ENCODE results near the gene DESI1. TPM values are rescaled to one million over a fixed set of nuclear protein-coding genes. Genes with fewer than 3 reads are reported as not detected.
A peak's percentile ranks its signal among the peaks of the same experiment; 100 is the strongest.

DESI1 gene
- total RNA-seq, 6 experiments from 2014 or later: 34.8 to 49.5 (median 40.9) TPM

DNA sequence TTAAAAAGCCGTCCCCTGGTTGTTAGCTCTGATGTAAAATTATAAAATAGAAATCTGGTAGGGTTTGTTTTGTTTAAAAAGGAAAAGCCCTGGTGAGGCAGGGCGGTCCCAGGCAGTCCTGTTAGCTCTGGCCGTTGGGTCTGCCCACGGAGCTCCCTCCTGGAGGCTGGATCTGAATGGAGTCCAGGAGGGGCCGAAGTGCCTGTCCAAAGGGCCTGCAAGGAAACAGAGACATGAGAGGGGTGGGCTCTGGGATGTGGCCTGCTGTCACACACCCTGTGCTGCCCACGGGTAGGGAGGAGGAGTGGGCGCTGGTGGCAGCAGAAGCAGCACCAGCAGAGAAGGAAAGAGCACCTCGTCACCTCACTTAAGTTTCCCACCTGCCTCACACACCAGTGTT is 19.9 kb downstream of the DESI1 start:
- ATAC-seq (no peak), DNase-seq (no peak)
- Histone ChIP-seq H3K4me1 (no peaks in the 10 kb centered on the region), H3K9me3 (no peaks in the 10 kb centered on the region), H3K4me3 (no peak overlapping the region), H3K36me3 (peaks cover 0 to 55% (median 29%) of the 10 kb centered on the region in 4 donors), H3K27ac (no peak overlapping the region), H3K27me3 (no peaks in the 10 kb centered on the region)
- intact Hi-C loops (cut with DNase I): no loop called here
- WGBS (ENCODE audit: insufficient coverage, low coverage, low lambda C conversion rate, missing lambda C conversion rate): 92% methylated on average over 7 of the region's 8 CpGs
- TF ChIP-seq, protein P1, sequence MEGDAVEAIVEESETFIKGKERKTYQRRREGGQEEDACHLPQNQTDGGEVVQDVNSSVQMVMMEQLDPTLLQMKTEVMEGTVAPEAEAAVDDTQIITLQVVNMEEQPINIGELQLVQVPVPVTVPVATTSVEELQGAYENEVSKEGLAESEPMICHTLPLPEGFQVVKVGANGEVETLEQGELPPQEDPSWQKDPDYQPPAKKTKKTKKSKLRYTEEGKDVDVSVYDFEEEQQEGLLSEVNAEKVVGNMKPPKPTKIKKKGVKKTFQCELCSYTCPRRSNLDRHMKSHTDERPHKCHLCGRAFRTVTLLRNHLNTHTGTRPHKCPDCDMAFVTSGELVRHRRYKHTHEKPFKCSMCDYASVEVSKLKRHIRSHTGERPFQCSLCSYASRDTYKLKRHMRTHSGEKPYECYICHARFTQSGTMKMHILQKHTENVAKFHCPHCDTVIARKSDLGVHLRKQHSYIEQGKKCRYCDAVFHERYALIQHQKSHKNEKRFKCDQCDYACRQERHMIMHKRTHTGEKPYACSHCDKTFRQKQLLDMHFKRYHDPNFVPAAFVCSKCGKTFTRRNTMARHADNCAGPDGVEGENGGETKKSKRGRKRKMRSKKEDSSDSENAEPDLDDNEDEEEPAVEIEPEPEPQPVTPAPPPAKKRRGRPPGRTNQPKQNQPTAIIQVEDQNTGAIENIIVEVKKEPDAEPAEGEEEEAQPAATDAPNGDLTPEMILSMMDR (IDR thresholded peaks at IDR 0.05): no peak
- TF ChIP-seq POLR2A (IDR thresholded peaks at IDR 0.05): no peak

DNA sequence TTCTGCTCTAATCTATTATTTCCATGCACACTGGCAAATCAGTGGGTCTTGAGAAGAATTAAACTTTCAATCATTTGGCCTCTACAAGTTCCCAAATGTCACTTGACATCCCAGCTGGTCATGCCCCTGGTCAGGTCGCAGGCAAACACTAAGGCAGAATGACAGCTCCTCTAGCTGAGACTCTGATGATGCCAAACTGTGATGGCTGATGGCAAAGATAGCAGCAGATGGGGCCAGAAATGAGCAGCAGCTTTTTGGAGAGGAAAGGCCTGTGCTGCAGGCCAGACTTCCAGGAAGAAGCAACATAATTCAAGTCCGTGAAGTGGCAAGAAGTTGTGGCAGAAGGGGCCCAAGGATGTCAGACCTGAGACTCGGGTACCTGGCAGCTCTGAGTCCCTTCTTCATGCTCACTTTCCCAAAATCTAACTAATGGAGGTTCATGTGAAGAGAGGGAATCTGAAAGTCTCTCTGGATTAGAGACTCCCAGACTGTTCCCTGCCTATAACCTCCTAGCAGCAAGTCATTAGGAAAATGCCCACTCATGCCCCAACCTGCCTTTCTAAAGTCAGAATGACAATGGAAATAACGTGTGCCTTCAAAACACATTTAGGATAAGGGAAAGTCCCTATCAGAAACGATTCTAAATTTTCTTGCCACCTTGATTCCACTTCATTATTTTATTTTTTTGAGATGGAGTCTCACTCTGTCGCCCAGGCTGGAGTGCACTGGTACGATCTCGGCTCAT is 21.8 kb downstream of the DESI1 start:
- 78% methylated on average over 7 of the region's 8 CpGs for whole genome bisulfite sequencing (ENCODE audit: insufficient coverage, low coverage, low lambda C conversion rate, missing lambda C conversion rate)
- intact Hi-C loops (cut with DNase I): loop anchor here (5.0 to 10.0 kb wide), 2 partner anchors 54 to 57 kb away; partner anchors contain the start of gene POLR3H (in 2 of the 2)
- Histone ChIP-seq H3K27ac (no peak overlapping the region), H3K4me3 (no peak overlapping the region), H3K9me3 (no peaks in the 10 kb centered on the region), H3K27me3 (no peaks in the 10 kb centered on the region), H3K4me1 (no peaks in the 10 kb centered on the region), H3K36me3 (peaks cover 0 to 41% (median 20%) of the 10 kb centered on the region in 4 donors)
- DNase-seq: no peak
- no peak for ATAC-seq
- TF ChIP-seq, protein P1 (IDR thresholded peaks at IDR 0.05): no peak
- TF ChIP-seq POLR2A (IDR thresholded peaks at IDR 0.05): no peak

DNA sequence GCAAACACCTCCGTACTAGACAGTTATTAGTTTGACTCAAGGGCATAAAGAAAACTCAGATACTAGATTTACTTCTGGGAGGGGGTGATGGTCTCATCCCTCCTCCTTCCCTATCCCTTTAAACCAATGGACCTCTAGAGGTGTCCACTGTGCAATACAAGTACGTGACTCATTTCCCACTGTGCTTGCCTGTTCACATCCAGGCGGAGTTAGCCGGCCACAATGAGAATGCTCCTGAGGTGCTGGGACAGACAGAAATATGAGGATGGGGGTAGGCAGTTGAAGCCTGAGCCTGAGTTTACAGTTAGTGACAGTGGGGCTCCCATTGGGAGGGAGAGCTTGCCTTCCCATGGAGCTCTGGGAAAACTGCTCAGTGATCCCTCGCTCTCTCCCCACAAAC is 22.8 kb downstream of the DESI1 start:
- Histone ChIP-seq H3K27ac (no peak overlapping the region), H3K36me3 (peaks cover 0 to 33% (median 15%) of the 10 kb centered on the region in 4 donors), H3K4me1 (no peaks in the 10 kb centered on the region), H3K4me3 (no peak overlapping the region), H3K27me3 (no peaks in the 10 kb centered on the region), H3K9me3 (no peaks in the 10 kb centered on the region)
- ATAC-seq (peak in 1 of 4 donors; percentile 6), DNase-seq (no peak)
- intact Hi-C loops (cut with DNase I): loop anchor here (5.0 to 10.0 kb wide), 2 partner anchors 53 to 56 kb away; partner anchors contain the start of gene POLR3H (in 2 of the 2)
- WGBS (ENCODE audit: insufficient coverage, low coverage, low lambda C conversion rate, missing lambda C conversion rate): 69% methylated on average over 4 of the region's 5 CpGs
- TF ChIP-seq, protein P1 (IDR thresholded peaks at IDR 0.05): no peak
- TF ChIP-seq POLR2A (IDR thresholded peaks at IDR 0.05): no peak

DNA sequence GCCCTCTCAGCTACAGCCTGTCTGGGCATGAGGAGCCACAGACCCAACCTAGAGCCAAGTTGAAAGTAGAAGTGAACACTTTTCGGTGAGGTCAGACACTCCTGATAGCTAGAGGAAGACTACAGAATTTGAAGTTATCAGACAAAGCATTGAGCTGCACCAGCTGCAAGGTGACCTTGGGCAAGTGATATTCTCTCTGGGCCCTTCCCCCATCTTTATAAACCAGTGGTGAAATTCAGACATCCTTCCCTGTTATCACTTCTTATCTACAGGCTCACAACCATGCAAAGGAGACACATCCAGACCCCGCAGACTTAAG is 23.2 kb downstream of the DESI1 start:
- Histone ChIP-seq H3K9me3 (no peaks in the 10 kb centered on the region), H3K27ac (no peak overlapping the region), H3K27me3 (no peaks in the 10 kb centered on the region), H3K36me3 (peaks cover 0 to 28% (median 12%) of the 10 kb centered on the region in 4 donors), H3K4me3 (no peak overlapping the region), H3K4me1 (no peaks in the 10 kb centered on the region)
- intact Hi-C loops (cut with DNase I): loop anchor here (5.0 to 10.0 kb wide), 2 partner anchors 53 to 55 kb away; partner anchors contain the start of gene POLR3H (in 2 of the 2)
- peak in 1 of 4 donors; percentile 8 for ATAC-seq
- 75% methylated on average over 2 of the region's 2 CpGs for whole genome bisulfite sequencing (ENCODE audit: insufficient coverage, low coverage, low lambda C conversion rate, missing lambda C conversion rate)
- TF ChIP-seq, protein P1 (IDR thresholded peaks at IDR 0.05): no peak
- TF ChIP-seq POLR2A (IDR thresholded peaks at IDR 0.05): no peak
- peak in 1 of 3 donors; percentile 6 for DNase-seq
